ENCODE measurements around the gene SHISA4.

Gene SHISA4

GRCh38 chr1:201892211-201892610, 3.5 kb downstream of the SHISA4 start:
- Histone ChIP-seq H3K9ac (ENCODE audit: insufficient read length) (no peak overlapping the region), H3K9me3 (ENCODE audit: low read depth, low read length) (no peaks in the 10 kb centered on the region), H3K36me3 (ENCODE audit: insufficient read depth, low read length) (no peaks in the 10 kb centered on the region), H3K27ac (no peak overlapping the region), H3K4me3 (no peak overlapping the region)
- TF ChIP-seq POLR2AphosphoS5 (IDR thresholded peaks at IDR 0.05; ENCODE audit: borderline replicate concordance, low read depth, low read length): no peak
- no peak for TF ChIP-seq EZH2 (IDR thresholded peaks at IDR 0.05)
- no peak for TF ChIP-seq FOXP2 (optimal IDR thresholded peaks at IDR 0.05; ENCODE audit: control extremely low read depth, extremely low read length, insufficient read depth)
- no peak for DNase-seq (ENCODE audit: low read depth, low spot score)

- H3K9ac ChIP-seq (ENCODE audit: insufficient read length): no peak overlapping the region
- no peak overlapping the region for H3K4me3 ChIP-seq
- no peaks in the 10 kb centered on the region for H3K9me3 ChIP-seq (ENCODE audit: low read depth, low read length)
- TF ChIP-seq POLR2AphosphoS5 (IDR thresholded peaks at IDR 0.05; ENCODE audit: borderline replicate concordance, low read depth, low read length) (no peak), EZH2 (IDR thresholded peaks at IDR 0.05) (no peak), FOXP2 (optimal IDR thresholded peaks at IDR 0.05; ENCODE audit: control extremely low read depth, extremely low read length, insufficient read depth) (no peak)
- H3K27ac ChIP-seq: no peak overlapping the region
- H3K36me3 ChIP-seq (ENCODE audit: insufficient read depth, low read length): no peaks in the 10 kb centered on the region
- DNase-seq (ENCODE audit: low read depth, low spot score): no peak
Observed at GRCh38 chr1:201893431-201893830, 4.7 kb downstream of the SHISA4 start.

- no peak for DNase-seq (ENCODE audit: low read depth, low spot score)
- no peak for TF ChIP-seq POLR2AphosphoS5 (IDR thresholded peaks at IDR 0.05; ENCODE audit: borderline replicate concordance, low read depth, low read length)
- no peak for TF ChIP-seq FOXP2 (optimal IDR thresholded peaks at IDR 0.05; ENCODE audit: control extremely low read depth, extremely low read length, insufficient read depth)
- TF ChIP-seq EZH2 (IDR thresholded peaks at IDR 0.05): no peak
- no peaks in the 10 kb centered on the region for H3K9me3 ChIP-seq (ENCODE audit: low read depth, low read length)
- no peaks in the 10 kb centered on the region for H3K36me3 ChIP-seq (ENCODE audit: insufficient read depth, low read length)
- H3K27ac ChIP-seq: no peak overlapping the region
- no peak overlapping the region for H3K4me3 ChIP-seq
- no peak overlapping the region for H3K9ac ChIP-seq (ENCODE audit: insufficient read length)
Observed at GRCh38 chr1:201894343-201895119, 5.8 kb downstream of the SHISA4 start.

- no peak overlapping the region for H3K9ac ChIP-seq (ENCODE audit: insufficient read length)
- no peak for TF ChIP-seq FOXP2 (optimal IDR thresholded peaks at IDR 0.05; ENCODE audit: control extremely low read depth, extremely low read length, insufficient read depth)
- no peak for TF ChIP-seq EZH2 (IDR thresholded peaks at IDR 0.05)
- no peak for TF ChIP-seq POLR2AphosphoS5 (IDR thresholded peaks at IDR 0.05; ENCODE audit: borderline replicate concordance, low read depth, low read length)
- H3K4me3 ChIP-seq: no peak overlapping the region
- no peak overlapping the region for H3K27ac ChIP-seq
- no peaks in the 10 kb centered on the region for H3K36me3 ChIP-seq (ENCODE audit: insufficient read depth, low read length)
- H3K9me3 ChIP-seq (ENCODE audit: low read depth, low read length): no peaks in the 10 kb centered on the region
- no peak for DNase-seq (ENCODE audit: low read depth, low spot score)
Observed at GRCh38 chr1:201895120-201895665, 6.5 kb downstream of the SHISA4 start.

GRCh38 chr1:201895913-201896807, 7.5 kb downstream of the SHISA4 start:
- TF ChIP-seq POLR2AphosphoS5 (IDR thresholded peaks at IDR 0.05; ENCODE audit: borderline replicate concordance, low read depth, low read length): no peak
- DNase-seq (ENCODE audit: low read depth, low spot score): peak; percentile 65
- peak overlapping the region; percentile 29 for H3K4me3 ChIP-seq
- no peaks in the 10 kb centered on the region for H3K9me3 ChIP-seq (ENCODE audit: low read depth, low read length)
- no peaks in the 10 kb centered on the region for H3K36me3 ChIP-seq (ENCODE audit: insufficient read depth, low read length)
- no peak overlapping the region for H3K27ac ChIP-seq
- no peak overlapping the region for H3K9ac ChIP-seq (ENCODE audit: insufficient read length)

GRCh38 chr1:201896951-201897391, 8.3 kb downstream of the SHISA4 start:
- Histone ChIP-seq H3K27ac (no peak overlapping the region), H3K9ac (ENCODE audit: insufficient read length) (no peak overlapping the region), H3K4me3 (no peak overlapping the region), H3K9me3 (ENCODE audit: low read depth, low read length) (no peaks in the 10 kb centered on the region), H3K36me3 (ENCODE audit: insufficient read depth, low read length) (no peaks in the 10 kb centered on the region)
- no peak for TF ChIP-seq EZH2 (IDR thresholded peaks at IDR 0.05)
- no peak for TF ChIP-seq POLR2AphosphoS5 (IDR thresholded peaks at IDR 0.05; ENCODE audit: borderline replicate concordance, low read depth, low read length)
- no peak for TF ChIP-seq FOXP2 (optimal IDR thresholded peaks at IDR 0.05; ENCODE audit: control extremely low read depth, extremely low read length, insufficient read depth)
- no peak for DNase-seq (ENCODE audit: low read depth, low spot score)

- Histone ChIP-seq H3K36me3 (ENCODE audit: insufficient read depth, low read length) (no peaks in the 10 kb centered on the region), H3K4me3 (no peak overlapping the region), H3K9me3 (ENCODE audit: low read depth, low read length) (no peaks in the 10 kb centered on the region), H3K27ac (no peak overlapping the region), H3K9ac (ENCODE audit: insufficient read length) (no peak overlapping the region)
- TF ChIP-seq POLR2AphosphoS5 (IDR thresholded peaks at IDR 0.05; ENCODE audit: borderline replicate concordance, low read depth, low read length): no peak
- TF ChIP-seq FOXP2 (optimal IDR thresholded peaks at IDR 0.05; ENCODE audit: control extremely low read depth, extremely low read length, insufficient read depth): no peak
- DNase-seq (ENCODE audit: low read depth, low spot score): no peak
Observed at GRCh38 chr1:201898240-201898894, 9.7 kb downstream of the SHISA4 start.

- H3K27ac ChIP-seq: no peak overlapping the region
- H3K9ac ChIP-seq (ENCODE audit: insufficient read length): no peak overlapping the region
- DNase-seq (ENCODE audit: low read depth, low spot score): no peak
- H3K9me3 ChIP-seq (ENCODE audit: low read depth, low read length): no peaks in the 10 kb centered on the region
- H3K36me3 ChIP-seq (ENCODE audit: insufficient read depth, low read length): no peaks in the 10 kb centered on the region
- H3K4me3 ChIP-seq: no peak overlapping the region
- TF ChIP-seq EZH2 (IDR thresholded peaks at IDR 0.05): no peak
- TF ChIP-seq FOXP2 (optimal IDR thresholded peaks at IDR 0.05; ENCODE audit: control extremely low read depth, extremely low read length, insufficient read depth): no peak
- no peak for TF ChIP-seq POLR2AphosphoS5 (IDR thresholded peaks at IDR 0.05; ENCODE audit: borderline replicate concordance, low read depth, low read length)
Observed at GRCh38 chr1:201898992-201899391, 10.3 kb downstream of the SHISA4 start.
